ENCODE results near the gene LGALS8.

The LGALS8 gene

GRCh38 chr1:236602171-236602570 lies 78.4 kb downstream of the LGALS8 start:
- no peak for DNase-seq (ENCODE audit: low read depth)

Measured in ELR (cell line).